ENCODE results near the gene GBGT1. TPM values are rescaled to one million over a fixed set of nuclear protein-coding genes. Genes with fewer than 3 reads are reported as not detected.

The GBGT1 gene
- total and polyA plus RNA-seq, 2 donors (not counting 3 experiments of a cell fraction or from before 2014, with no cell fraction given) = 35.6 to 56.3 TPM

DNA sequence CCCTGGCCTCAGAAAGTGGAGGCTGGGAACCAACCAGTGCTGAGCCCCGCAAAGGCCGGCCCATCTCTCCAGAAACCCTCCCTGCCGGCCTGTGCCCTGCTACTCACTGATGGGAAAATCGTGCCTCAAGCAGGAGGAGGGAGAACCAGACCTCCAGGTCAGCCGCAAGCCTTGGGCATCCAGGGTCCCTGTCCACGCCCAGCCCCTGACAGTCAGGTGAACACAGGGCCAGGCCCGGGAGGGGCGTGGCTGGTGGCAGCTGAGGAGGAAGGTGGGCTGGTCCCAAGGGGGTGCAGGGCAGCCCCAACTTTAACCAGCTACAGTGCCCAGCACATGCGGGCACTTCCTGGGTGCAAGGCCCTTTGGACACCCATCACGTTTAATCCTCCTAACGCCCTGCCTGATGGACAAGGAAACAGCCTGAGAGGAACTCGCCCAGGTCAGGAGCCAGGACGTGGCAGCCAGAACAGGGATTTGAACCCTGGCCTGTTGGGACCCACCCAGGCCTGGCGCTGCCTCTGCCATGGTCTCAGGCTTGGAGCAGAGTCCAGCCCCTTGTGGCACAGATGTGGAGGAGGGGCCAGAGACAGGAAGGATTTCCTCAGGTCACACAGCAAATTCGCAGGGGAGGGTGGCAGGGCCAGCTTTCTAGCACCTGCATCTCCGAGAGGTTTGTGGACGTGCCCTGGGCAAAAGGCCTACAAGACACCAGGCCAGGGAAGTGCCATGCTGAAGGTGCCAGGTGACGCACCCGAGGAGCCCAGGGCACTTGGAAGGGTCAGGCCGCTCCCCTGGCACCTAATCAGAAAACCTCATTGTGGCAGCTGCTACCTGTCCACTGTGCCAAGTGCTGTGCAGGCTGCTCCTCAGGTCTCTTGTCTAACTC is 47.1 kb downstream of the GBGT1 start:
- Histone ChIP-seq H3K4me2 (ENCODE audit: insufficient read depth, low read length) (no peak overlapping the region), H3K27me3 (ENCODE audit: control insufficient read depth in 2 of 2, insufficient read depth in 2 of 2, low read length in 2 of 2) (no peaks in the 10 kb centered on the region), H3K9me3 (replicated peaks; ENCODE audit: control insufficient read depth, insufficient read depth, low read length) (no peaks in the 10 kb centered on the region), H3K4me1 (ENCODE audit: control insufficient read depth, extremely low read depth, insufficient read depth, low read length) (peaks cover 33% of the 10 kb centered on the region), H3K36me3 (ENCODE audit: control insufficient read depth in 2 of 2, extremely low read depth in 1 of 2, insufficient read depth in 2 of 2, low read length in 2 of 2) (peaks cover 0 to 1% of the 10 kb centered on the region in 2 experiments), H3K27ac (ENCODE audit: insufficient read depth, low read depth, low read length) (no peak overlapping the region), H4K20me1 (replicated peaks; ENCODE audit: control insufficient read depth, extremely low read depth, insufficient read depth, low read length) (no peaks in the 10 kb centered on the region), H3K4me3 (replicated peaks in 1 of 3; ENCODE audit: insufficient read depth in 1 of 3, low read depth in 1 of 3, low read length in 3 of 3) (no peak overlapping the region), H3K9ac (replicated peaks; ENCODE audit: extremely low read depth, insufficient read depth, low read length) (no peak overlapping the region), H3K9me1 (replicated peaks; ENCODE audit: control insufficient read depth, extremely low read depth, insufficient read depth, low read length) (no peaks in the 10 kb centered on the region), H3K79me2 (ENCODE audit: control insufficient read depth, insufficient read depth, low read length) (no peaks in the 10 kb centered on the region), H2AFZ (ENCODE audit: low read depth, low read length) (no peak overlapping the region)
- ChIA-PET CTCF (interaction anchor here (0.8 to 5.3 kb wide), 6 partner anchors 8 to 28 kb away, joined by 3 to 72 read pairs (median 6); no protein-coding TSS in a partner anchor), POLR2A (no interaction called here)
- dilution Hi-C loops (cut with MboI; ENCODE audit: extremely low pct_ligation_motif_present, low sequenced_read_pairs) = no loop called here
- TF ChIP-seq FOS (IDR thresholded peaks at IDR 0.05; ENCODE audit: borderline replicate concordance, insufficient read depth, low read length) (no peak), EZH2 (IDR thresholded peaks at IDR 0.05; ENCODE audit: borderline replicate concordance, low read depth, low read length, severe bottlenecking) (no peak), POLR2A (IDR thresholded peaks at IDR 0.05; ENCODE audit: low read depth, low read length) (no peak), GATA2 (IDR thresholded peaks at IDR 0.05; ENCODE audit: insufficient read depth, insufficient read length, low read depth, low read length) (no peak), MYC (IDR thresholded peaks at IDR 0.05; ENCODE audit: low read depth, low read length) (no peak), POLR2AphosphoS5 (IDR thresholded peaks at IDR 0.05; ENCODE audit: insufficient read depth, low read depth, low read length) (no peak), JUN (IDR thresholded peaks at IDR 0.05; ENCODE audit: borderline replicate concordance, insufficient read depth, insufficient read length, low read depth) (no peak)
- TF ChIP-seq, protein P1, sequence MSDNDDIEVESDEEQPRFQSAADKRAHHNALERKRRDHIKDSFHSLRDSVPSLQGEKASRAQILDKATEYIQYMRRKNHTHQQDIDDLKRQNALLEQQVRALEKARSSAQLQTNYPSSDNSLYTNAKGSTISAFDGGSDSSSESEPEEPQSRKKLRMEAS (IDR thresholded peaks at IDR 0.05; ENCODE audit: insufficient read depth, insufficient read length) = no peak
- TF ChIP-seq, protein P2, sequence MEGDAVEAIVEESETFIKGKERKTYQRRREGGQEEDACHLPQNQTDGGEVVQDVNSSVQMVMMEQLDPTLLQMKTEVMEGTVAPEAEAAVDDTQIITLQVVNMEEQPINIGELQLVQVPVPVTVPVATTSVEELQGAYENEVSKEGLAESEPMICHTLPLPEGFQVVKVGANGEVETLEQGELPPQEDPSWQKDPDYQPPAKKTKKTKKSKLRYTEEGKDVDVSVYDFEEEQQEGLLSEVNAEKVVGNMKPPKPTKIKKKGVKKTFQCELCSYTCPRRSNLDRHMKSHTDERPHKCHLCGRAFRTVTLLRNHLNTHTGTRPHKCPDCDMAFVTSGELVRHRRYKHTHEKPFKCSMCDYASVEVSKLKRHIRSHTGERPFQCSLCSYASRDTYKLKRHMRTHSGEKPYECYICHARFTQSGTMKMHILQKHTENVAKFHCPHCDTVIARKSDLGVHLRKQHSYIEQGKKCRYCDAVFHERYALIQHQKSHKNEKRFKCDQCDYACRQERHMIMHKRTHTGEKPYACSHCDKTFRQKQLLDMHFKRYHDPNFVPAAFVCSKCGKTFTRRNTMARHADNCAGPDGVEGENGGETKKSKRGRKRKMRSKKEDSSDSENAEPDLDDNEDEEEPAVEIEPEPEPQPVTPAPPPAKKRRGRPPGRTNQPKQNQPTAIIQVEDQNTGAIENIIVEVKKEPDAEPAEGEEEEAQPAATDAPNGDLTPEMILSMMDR (IDR thresholded peaks at IDR 0.05; ENCODE audit: extremely low read depth in 1 of 2, insufficient read depth in 1 of 2, low read depth in 1 of 2, low read length in 2 of 2) = no peak
- FAIRE-seq = no peak
- no peak for DNase-seq (ENCODE audit: low read depth, low spot score)
- BruUV-seq (replicated peaks) = no TSS peak
- intact Hi-C loops (cut with micrococcal nuclease) = no loop called here

Measured in endothelial cell of umbilical vein (primary cell).